Mammary epithelial cell (primary cell): ENCODE measurements around the gene ATG13.

Experiments used
- CTCF ChIP-seq, 2 donors: IDR thresholded peaks in 1 of 2; conservative IDR thresholded peaks in 1 of 2; 2 replicates each; pipeline ENCODE4 v1.5.1; 2011 to 2012; ENCODE audit warnings: inconsistent platforms in 2 of 2, low read length in 2 of 2, mild to moderate bottlenecking in 2 of 2, control low read depth in 1 of 2, low read depth in 1 of 2; ENCODE audit not compliant: insufficient read depth in 1 of 2; ENCODE audit errors: extremely low read depth in 1 of 2
- EZH2 ChIP-seq: IDR thresholded peaks from 2 replicates; pipeline ENCODE4 v1.6.1; 2012; ENCODE audit warnings: low read length, inconsistent platforms, borderline replicate concordance

GRCh38 chr11:46663277-46663940 lies 46.1 kb downstream of the ATG13 start:
- TF ChIP-seq CTCF (conservative IDR thresholded peaks at IDR 0.05 in 1 of 2, IDR thresholded peaks at IDR 0.05 in 1 of 2; ENCODE audit: extremely low read depth in 1 of 2, insufficient read depth in 1 of 2, low read depth in 1 of 2, low read length in 2 of 2) (no peak), EZH2 (no peak)
